ENCODE results near the gene SH2D6. TPM values are rescaled to one million over a fixed set of nuclear protein-coding genes. Genes with fewer than 3 reads are reported as not detected.
A peak's percentile ranks its signal among the peaks of the same experiment; 100 is the strongest.

SH2D6 gene
- total and polyA plus RNA-seq, 2 of the 8 experiments (the other 6 are each of a cell fraction or from before 2014, with no cell fraction given): 0.42 TPM; not detected in 1

- TF ChIP-seq SIN3A (conservative IDR thresholded peaks at IDR 0.05 in 1 of 2, IDR thresholded peaks at IDR 0.05 in 1 of 2; ENCODE audit: low read depth in 1 of 2, low read length in 2 of 2): no peak
- TF ChIP-seq POLR2AphosphoS5 (IDR thresholded peaks at IDR 0.05; ENCODE audit: low read depth, low read length): peak; percentile 29; the same call in 1 of the 2 replicates
- TF ChIP-seq EZH2 (IDR thresholded peaks at IDR 0.05; ENCODE audit: low read depth, low read length, severe bottlenecking): no peak
- TF ChIP-seq ZNF274 (IDR thresholded peaks at IDR 0.05; ENCODE audit: borderline replicate concordance, extremely low read depth, low read length): no peak
- no peak for TF ChIP-seq RNF2 (IDR thresholded peaks at IDR 0.05; ENCODE audit: borderline replicate concordance, low read depth, low read length, missing control alignments, poor library complexity, severe bottlenecking)
- peak in 1 of 2 experiments; percentile 72; a peak in 1 of 4 replicates for TF ChIP-seq HDAC2 (IDR thresholded peaks at IDR 0.05; ENCODE audit: borderline replicate concordance in 1 of 2, low read depth in 2 of 2, low read length in 2 of 2)
- TF ChIP-seq TCF12 (IDR thresholded peaks at IDR 0.05; ENCODE audit: low read depth, low read length): peak; percentile 54; the same call in 1 of the 2 replicates
- TF ChIP-seq ASH2L (IDR thresholded peaks at IDR 0.05; ENCODE audit: low read length): no peak
- no peak for TF ChIP-seq CBX8 (IDR thresholded peaks at IDR 0.05; ENCODE audit: borderline replicate concordance, low read depth, low read length)
Measured at GRCh38 chr2:85390941-85391669, 27.4 kb upstream of the SH2D6 start (continued).

Measured in H1 (cell line).